ENCODE data around the gene SPAG9.
"Not testable (repeated sequence)": the region's sequence is repeated elsewhere in the genome, so short reads cannot be mapped to it uniquely, and the experiment has no call there.

The SPAG9 gene

GRCh38 chr17:51152766-51153209 is 32.1 kb upstream of the SPAG9 start:
- no peaks in the 10 kb centered on the region for H3K9me3 ChIP-seq
- peak overlapping the region; percentile 79 for H3K4me3 ChIP-seq
- no peak for DNase-seq (ENCODE audit: low spot score in 2 of 2)
- H3K4me1 ChIP-seq: peaks cover 13% of the 10 kb centered on the region
- no peaks in the 10 kb centered on the region; the same call in 1 of the 2 replicates for H3K27me3 ChIP-seq (ENCODE audit: low read depth)
- H3K36me3 ChIP-seq (replicated peaks): peaks cover 25% of the 10 kb centered on the region
- in situ Hi-C loops (cut with MboI; ENCODE audit: low sequenced_read_pairs): loop anchor here (5.0 to 10.0 kb wide), 2 partner anchors 150 to 288 kb away; partner anchors contain the start of gene TOB1

DNA sequence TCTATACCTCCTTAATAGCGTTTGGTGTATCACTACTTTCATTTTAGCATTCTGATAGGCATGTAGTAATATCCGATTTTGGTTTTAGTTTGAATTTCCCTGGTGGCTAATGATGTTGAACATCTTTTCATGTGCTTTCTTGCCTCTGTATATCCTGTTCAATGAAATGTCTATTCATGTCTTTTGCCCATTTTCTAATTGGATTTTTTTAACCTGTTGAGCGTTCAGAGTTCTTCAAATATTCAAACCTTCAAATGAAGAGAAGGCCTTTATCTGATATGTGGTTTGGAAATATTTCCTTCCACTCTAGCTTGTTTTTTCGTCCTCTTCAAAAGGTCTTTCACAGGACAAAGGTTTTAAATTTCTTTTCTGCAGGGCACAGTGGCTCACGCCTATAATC is 30.3 kb upstream of the SPAG9 start:
- peaks cover 13% of the 10 kb centered on the region for H3K4me1 ChIP-seq
- DNase-seq (ENCODE audit: low spot score in 2 of 2): no peak
- H3K4me3 ChIP-seq: no peak overlapping the region

GRCh38 chr17:51149163-51149562 is 28.5 kb upstream of the SPAG9 start:
- H3K36me3 ChIP-seq (replicated peaks): no peaks in the 10 kb centered on the region
- H3K9me3 ChIP-seq: no peaks in the 10 kb centered on the region
- H3K4me1 ChIP-seq: peaks cover 8% of the 10 kb centered on the region
- in situ Hi-C loops (cut with MboI; ENCODE audit: low sequenced_read_pairs): no loop called here
- H3K27me3 ChIP-seq (ENCODE audit: low read depth): peaks cover 8% of the 10 kb centered on the region
- no peak overlapping the region for H3K4me3 ChIP-seq
- DNase-seq (ENCODE audit: low spot score in 2 of 2): no peak

More for the DNA sequence above, 30.3 kb upstream of the SPAG9 start:
- no peaks in the 10 kb centered on the region; the same call in none of the 2 replicates for H3K27me3 ChIP-seq (ENCODE audit: low read depth)
- peaks cover 8% of the 10 kb centered on the region for H3K36me3 ChIP-seq (replicated peaks)
- in situ Hi-C loops (cut with MboI; ENCODE audit: low sequenced_read_pairs): loop anchor here (5.0 to 10.0 kb wide), 2 partner anchors 149 to 286 kb away; partner anchors contain the start of gene TOB1
- no peaks in the 10 kb centered on the region for H3K9me3 ChIP-seq

DNA sequence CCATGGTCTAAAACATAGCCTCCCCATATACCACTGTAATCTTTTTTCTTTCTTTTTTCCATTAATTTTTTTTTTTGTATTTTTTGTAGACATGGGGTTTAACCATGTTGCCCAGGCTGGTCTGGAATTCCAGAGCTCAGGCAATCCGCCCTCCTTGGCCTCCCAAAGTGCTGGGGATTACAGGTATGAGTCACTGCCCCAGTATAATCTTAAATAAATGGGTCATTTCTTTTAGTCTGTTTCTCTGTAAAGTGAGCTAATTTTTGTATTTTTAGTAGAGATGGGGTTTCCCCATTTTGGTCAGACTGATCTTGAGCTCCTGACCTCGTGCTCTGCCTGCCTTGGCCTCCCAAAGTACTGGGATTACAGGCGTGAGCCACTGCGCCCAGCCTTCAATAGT is 27.0 kb upstream of the SPAG9 start:
- in situ Hi-C loops (cut with MboI; ENCODE audit: low sequenced_read_pairs): no loop called here
- no peak for DNase-seq (ENCODE audit: low spot score in 2 of 2)
- H3K9me3 ChIP-seq: no peaks in the 10 kb centered on the region
- H3K36me3 ChIP-seq (replicated peaks): no peaks in the 10 kb centered on the region
- H3K4me3 ChIP-seq: no peak overlapping the region
- peaks cover 6% of the 10 kb centered on the region for H3K4me1 ChIP-seq
- peaks cover 11% of the 10 kb centered on the region for H3K27me3 ChIP-seq (ENCODE audit: low read depth)

- in situ Hi-C loops (cut with MboI; ENCODE audit: low sequenced_read_pairs): no loop called here
- Histone ChIP-seq H3K9me3 (no peaks in the 10 kb centered on the region), H3K4me3 (no peak overlapping the region), H3K4me1 (peaks cover 3% of the 10 kb centered on the region; the same call in 1 of the 2 replicates), H3K27me3 (ENCODE audit: low read depth) (peaks cover 17% of the 10 kb centered on the region), H3K36me3 (replicated peaks) (no peaks in the 10 kb centered on the region)
- DNase-seq (ENCODE audit: low spot score in 2 of 2): no peak
These were observed 23.8 kb upstream of the SPAG9 start for GRCh38 chr17:51144266-51145022.

DNA sequence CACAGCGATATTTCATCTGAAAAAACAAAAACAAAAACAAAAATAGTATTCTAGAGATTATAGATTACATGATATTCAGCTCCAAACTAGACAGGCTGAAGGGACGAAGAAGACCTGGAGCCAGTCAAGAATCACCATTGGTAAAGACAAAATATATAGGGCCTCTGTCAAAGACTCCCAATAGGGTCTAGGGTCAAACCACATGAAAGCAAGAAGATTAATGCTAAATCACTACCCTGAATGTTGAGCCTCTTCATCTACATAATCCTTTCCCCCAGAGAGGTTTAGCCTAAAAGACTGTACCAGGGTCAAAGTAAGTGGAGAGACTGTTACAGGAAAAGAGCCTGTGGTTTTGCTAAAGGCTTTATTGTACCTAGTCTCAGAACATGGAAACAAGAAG is 21.9 kb upstream of the SPAG9 start:
- H3K9me3 ChIP-seq: no peaks in the 10 kb centered on the region
- H3K4me3 ChIP-seq: no peak overlapping the region
- peaks cover 19% of the 10 kb centered on the region for H3K27me3 ChIP-seq (ENCODE audit: low read depth)
- H3K4me1 ChIP-seq: peaks cover 3% of the 10 kb centered on the region; the same call in 1 of the 2 replicates
- in situ Hi-C loops (cut with MboI; ENCODE audit: low sequenced_read_pairs): no loop called here
- H3K36me3 ChIP-seq (replicated peaks): no peaks in the 10 kb centered on the region
- DNase-seq (ENCODE audit: low spot score in 2 of 2): peak in 1 of 2 experiments; percentile 83

DNA sequence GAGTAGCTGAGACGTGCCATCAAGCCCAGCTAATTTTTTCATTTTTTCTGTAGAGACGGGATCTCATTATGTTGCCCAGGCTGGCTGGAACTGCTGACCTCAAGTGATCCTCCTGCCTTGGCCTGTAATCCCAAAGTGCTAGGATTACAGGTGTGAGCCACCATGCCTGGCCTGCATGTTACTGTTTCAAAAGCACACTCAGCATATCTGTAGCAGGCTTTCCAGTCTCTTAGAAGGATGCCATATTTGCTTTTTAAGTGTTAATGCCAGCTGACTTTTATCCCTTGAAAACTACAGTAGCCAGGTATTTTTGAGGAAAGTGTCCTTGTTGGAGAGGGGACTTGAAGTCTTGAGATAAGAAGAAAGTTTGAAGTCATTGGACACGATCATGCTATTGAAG is 15.3 kb upstream of the SPAG9 start:
- Histone ChIP-seq H3K36me3 (replicated peaks) (no peaks in the 10 kb centered on the region), H3K4me1 (no peaks in the 10 kb centered on the region), H3K4me3 (no peak overlapping the region), H3K27me3 (ENCODE audit: low read depth) (peaks cover 9% of the 10 kb centered on the region; the same call in 1 of the 2 replicates), H3K9me3 (no peaks in the 10 kb centered on the region)
- in situ Hi-C loops (cut with MboI; ENCODE audit: low sequenced_read_pairs): no loop called here
- no peak for DNase-seq (ENCODE audit: low spot score in 2 of 2)

DNA sequence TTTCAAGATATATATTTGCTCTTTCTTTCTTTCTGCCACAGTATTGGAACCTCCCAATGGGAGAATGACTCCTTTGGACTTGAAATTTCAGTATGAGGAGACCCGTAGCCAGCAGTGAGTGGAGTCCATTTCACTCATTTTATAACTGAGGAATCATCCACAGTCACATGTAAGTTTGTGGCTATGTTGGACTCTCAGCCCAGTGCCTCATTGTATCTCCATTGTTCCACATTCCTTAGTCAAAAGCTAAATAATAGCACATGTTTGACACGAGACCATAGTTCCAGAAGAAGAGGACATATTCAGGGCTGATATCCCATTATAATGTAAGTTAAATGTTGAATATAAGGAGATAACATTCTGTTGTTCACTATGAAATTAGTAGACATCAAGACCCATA is 12.7 kb upstream of the SPAG9 start:
- in situ Hi-C loops (cut with MboI; ENCODE audit: low sequenced_read_pairs): no loop called here
- Histone ChIP-seq H3K27me3 (ENCODE audit: low read depth) (peaks cover 2% of the 10 kb centered on the region; the same call in 1 of the 2 replicates), H3K36me3 (replicated peaks) (no peaks in the 10 kb centered on the region), H3K9me3 (no peaks in the 10 kb centered on the region), H3K4me1 (no peaks in the 10 kb centered on the region), H3K4me3 (no peak overlapping the region)
- no peak for DNase-seq (ENCODE audit: low spot score in 2 of 2)

DNA sequence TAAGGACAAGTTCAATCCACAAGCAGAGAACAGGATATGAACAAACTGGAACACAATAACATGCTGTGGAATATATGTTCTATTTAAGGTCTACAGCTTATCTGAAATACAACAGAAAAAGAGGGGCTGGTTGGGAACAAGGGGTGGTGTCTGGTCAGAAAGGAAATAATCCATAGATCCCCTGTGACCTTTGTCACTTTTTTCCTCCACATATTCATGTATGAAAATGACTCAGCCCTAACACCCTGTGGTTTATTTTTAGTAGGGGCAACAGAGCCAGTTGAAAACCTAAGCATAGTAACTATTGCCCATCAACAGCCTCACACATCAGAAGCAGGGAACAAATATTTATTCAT is 12.3 kb upstream of the SPAG9 start:
- Histone ChIP-seq H3K36me3 (replicated peaks) (no peaks in the 10 kb centered on the region), H3K4me1 (no peaks in the 10 kb centered on the region), H3K27me3 (ENCODE audit: low read depth) (peaks cover 2% of the 10 kb centered on the region; the same call in 1 of the 2 replicates), H3K4me3 (no peak overlapping the region), H3K9me3 (no peaks in the 10 kb centered on the region)
- no peak for DNase-seq (ENCODE audit: low spot score in 2 of 2)
- in situ Hi-C loops (cut with MboI; ENCODE audit: low sequenced_read_pairs): no loop called here

GRCh38 chr17:51128076-51128475 is 7.4 kb upstream of the SPAG9 start:
- Histone ChIP-seq H3K4me1 (no peaks in the 10 kb centered on the region), H3K36me3 (replicated peaks) (no peaks in the 10 kb centered on the region), H3K9me3 (no peaks in the 10 kb centered on the region), H3K27me3 (ENCODE audit: low read depth) (no peaks in the 10 kb centered on the region; the same call in 1 of the 2 replicates), H3K4me3 (no peak overlapping the region)
- in situ Hi-C loops (cut with MboI; ENCODE audit: low sequenced_read_pairs): no loop called here
- DNase-seq (ENCODE audit: low spot score in 2 of 2): peak in 1 of 2 experiments; percentile 24

DNA sequence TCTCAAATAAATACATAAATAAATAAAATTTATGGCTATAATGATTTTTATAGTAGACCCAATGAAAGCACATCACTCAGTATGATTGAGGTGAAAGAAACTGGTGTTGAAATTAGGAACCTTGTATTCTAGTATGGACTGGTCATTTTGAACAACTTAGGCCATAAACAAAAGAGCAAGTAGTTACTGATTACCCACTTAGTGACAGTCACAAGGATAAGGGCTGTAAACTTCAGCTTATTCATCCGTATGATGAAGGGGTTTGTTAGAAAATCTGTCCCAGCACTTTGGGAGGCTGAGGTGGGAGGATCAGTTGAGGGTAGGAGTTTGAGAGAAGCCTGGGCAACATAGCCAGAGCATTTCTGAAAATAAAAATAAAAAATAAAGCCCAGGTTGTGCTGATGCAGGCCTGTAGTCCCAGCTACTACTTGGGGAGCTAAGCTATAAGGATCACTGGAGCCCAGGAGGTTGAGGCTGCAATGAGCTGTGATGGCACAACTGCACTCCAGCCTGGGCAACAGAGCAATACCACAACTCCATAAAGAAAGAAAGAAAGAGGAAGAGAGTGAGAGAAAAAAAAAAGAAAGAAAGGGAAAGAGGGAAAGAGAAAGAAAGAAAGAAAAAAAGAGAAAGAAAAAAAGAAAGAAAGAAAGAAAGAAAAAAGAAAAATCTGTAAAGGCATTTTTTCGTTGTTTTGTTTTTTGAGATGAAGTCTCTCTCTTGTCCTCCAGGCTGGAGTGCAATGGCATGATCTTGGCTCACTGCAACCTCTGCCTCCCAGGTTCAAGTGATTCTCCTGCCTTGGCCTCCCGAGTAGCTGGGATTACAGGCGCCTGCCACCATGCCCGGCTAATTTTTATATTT is 4.2 kb upstream of the SPAG9 start:
- DNase-seq (ENCODE audit: low spot score in 2 of 2): no peak
- Histone ChIP-seq H3K36me3 (replicated peaks) (no peaks in the 10 kb centered on the region), H3K4me3 (no peak overlapping the region), H3K9me3 (no peaks in the 10 kb centered on the region), H3K27me3 (ENCODE audit: low read depth) (no peaks in the 10 kb centered on the region), H3K4me1 (peaks cover 9% of the 10 kb centered on the region)
- in situ Hi-C loops (cut with MboI; ENCODE audit: low sequenced_read_pairs): no loop called here

- H3K27me3 ChIP-seq (ENCODE audit: low read depth); DNase-seq (ENCODE audit: low spot score in 2 of 2); H3K9me3 ChIP-seq; H3K4me3 ChIP-seq; H3K36me3 ChIP-seq (replicated peaks); in situ Hi-C loops (cut with MboI; ENCODE audit: low sequenced_read_pairs): not testable (repeated sequence)
- peaks cover 20% of the 10 kb centered on the region for H3K4me1 ChIP-seq
These were observed 1.9 kb upstream of the SPAG9 start for GRCh38 chr17:51122473-51123115.

DNA sequence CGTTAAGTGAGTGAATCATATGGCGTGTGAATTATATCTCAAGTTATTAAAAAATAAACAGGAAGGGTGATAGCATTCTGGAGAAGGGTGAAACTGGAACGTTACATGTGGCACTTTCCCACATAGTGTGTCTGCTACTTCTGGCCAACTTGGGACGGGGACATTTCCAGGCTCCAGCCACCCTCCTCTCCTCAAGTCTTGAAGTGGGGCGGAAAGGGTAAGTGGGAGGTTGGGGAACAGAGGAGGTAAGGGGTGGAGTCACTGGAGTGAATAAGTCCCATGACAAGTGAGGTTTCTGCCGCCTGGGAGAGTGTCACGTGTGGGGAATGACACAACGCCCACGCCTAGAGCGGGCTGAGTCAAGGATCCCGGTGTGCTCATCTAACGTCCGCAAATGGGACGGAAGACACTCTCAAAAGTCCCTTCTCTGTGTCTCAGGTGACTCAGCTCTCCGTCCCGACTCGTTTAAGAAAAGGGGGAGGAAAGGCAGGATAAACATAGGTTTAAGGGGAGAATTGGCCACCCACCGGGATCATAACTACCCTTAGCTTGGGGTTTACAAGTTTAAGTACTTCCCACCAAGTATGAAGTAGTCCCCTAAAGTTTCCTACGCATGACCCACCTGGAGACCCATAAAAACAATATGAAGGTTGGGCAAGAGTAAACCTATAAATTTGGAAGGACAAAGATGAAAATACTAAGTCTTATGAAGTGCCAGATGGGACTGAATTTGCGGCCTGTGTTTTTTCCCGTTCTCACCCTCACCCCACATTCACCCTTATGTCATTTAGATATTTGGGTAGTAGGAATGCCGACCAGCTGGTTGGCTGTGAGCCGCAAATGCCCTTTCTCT is 1.2 kb upstream of the SPAG9 start:
- no peaks in the 10 kb centered on the region for H3K9me3 ChIP-seq
- no peaks in the 10 kb centered on the region for H3K36me3 ChIP-seq (replicated peaks)
- H3K4me1 ChIP-seq: peaks cover 25% of the 10 kb centered on the region
- no peaks in the 10 kb centered on the region for H3K27me3 ChIP-seq (ENCODE audit: low read depth)
- peak; percentile 69 to 79 for DNase-seq (ENCODE audit: low spot score in 2 of 2)
- H3K4me3 ChIP-seq: peak overlapping the region; percentile 38
- in situ Hi-C loops (cut with MboI; ENCODE audit: low sequenced_read_pairs): no loop called here
